ENCODE data around the gene UPP2.

- TF ChIP-seq CTCF (IDR thresholded peaks at IDR 0.05) (no peak), ATF3 (CRISPR knock-in tag; conservative IDR thresholded peaks at IDR 0.05) (no peak), ZNF423 (CRISPR knock-in tag; IDR thresholded peaks at IDR 0.05) (no peak)
These were observed 79.5 kb downstream of the UPP2 start for GRCh38 chr2:158181171-158181570.

All from WTC11 (cell line).